DOHH2 (cell line): ENCODE measurements around the gene GHDC.

Experiments
- CTCF ChIP-seq: fragments of 200-600 bp; sonication (generic); IDR thresholded peaks from one replicate; pipeline ENCODE4 v1.5.1; 2014; ENCODE audit warnings: antibody characterized with exemption, mild to moderate bottlenecking, low read depth, low read length; ENCODE audit not compliant: poor library complexity, severe bottlenecking
- EZH2phosphoT487 ChIP-seq: fragments of 200-600 bp; sonication (generic); IDR thresholded peaks from 2 replicates; pipeline ENCODE4 v1.6.1; 2017; ENCODE audit warnings: borderline replicate concordance, mild to moderate bottlenecking, antibody characterized with exemption, low read length, moderate library complexity, mixed read lengths

GRCh38 chr17:42141382-42141781, 52.9 kb downstream of the GHDC start:
- no peak for TF ChIP-seq CTCF
- TF ChIP-seq EZH2phosphoT487: no peak
